GM19035 (cell line): Measurements from ENCODE around the gene CDH12.
"Not testable (repeated sequence)": the region's sequence is repeated elsewhere in the genome, so short reads cannot be mapped to it uniquely, and the experiment has no call there.

Experiments
- ATAC-seq: cut with Tn5 transposase; IDR thresholded peaks from one replicate; pipeline ENCODE4 v1.9.1; 2021; ENCODE audit not compliant: unreplicated experiment

CDH12 gene

DNA sequence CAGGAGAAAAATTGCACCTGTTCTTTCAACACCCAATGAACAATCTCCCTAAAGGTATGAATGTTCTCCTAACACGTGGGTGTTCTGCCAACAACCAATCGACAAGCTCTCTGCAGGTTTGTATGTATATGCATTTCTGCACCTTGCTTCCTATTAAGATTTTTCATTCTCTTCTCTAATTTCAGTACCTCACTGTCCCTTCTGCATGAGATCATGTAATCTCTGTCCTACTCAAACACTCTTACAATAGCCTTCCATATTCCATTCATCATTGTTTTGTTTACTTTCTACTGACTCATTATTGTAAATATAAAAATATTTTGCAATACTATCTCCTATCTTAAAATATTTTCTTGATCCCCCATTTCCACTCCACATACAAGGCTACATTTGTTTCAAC lies 382.0 kb downstream of the CDH12 start:
- no peak for ATAC-seq

DNA sequence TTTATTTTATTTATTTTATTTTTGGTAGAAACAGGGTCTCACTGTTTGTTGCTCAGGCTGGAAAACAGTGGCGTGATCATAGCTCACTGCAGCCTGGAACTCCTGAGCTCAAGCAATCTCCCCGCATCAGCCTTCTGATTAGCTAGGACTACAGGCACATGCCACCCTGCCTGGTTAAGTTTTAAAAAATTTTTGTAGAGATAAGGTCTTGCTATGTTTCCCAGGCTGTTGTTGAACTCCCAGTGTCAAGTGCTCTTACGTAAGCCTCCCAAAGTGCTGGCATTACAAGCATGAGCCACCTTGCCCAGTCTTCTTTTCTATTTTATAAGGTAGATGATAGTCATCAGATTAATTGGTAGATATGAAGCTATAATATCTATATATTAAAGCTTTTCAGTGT lies 382.7 kb downstream of the CDH12 start:
- no peak for ATAC-seq

- ATAC-seq: no peak
These were observed 387.5 kb downstream of the CDH12 start for GRCh38 chr5:22465616-22466015.

- ATAC-seq: no peak
These were observed 388.0 kb downstream of the CDH12 start for GRCh38 chr5:22465177-22465576.

DNA sequence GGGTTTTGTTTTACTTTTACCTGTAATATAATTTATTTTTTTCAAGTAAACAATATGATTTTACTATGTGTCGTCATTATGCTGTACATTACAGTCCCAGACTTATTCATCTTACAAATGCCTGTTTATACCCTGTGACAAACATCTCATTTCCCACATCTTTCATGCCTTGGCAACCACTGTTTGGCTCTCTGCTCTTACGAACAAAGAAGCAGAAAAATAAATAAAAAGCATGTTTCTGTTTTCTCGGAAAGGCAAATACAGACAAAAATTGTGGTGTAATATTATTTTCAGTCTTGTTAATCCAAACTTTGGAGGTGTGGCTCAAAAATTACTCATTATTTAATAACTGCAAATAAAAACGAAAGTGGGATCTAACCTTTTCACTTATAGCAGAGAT lies 393.0 kb downstream of the CDH12 start:
- no peak for ATAC-seq

DNA sequence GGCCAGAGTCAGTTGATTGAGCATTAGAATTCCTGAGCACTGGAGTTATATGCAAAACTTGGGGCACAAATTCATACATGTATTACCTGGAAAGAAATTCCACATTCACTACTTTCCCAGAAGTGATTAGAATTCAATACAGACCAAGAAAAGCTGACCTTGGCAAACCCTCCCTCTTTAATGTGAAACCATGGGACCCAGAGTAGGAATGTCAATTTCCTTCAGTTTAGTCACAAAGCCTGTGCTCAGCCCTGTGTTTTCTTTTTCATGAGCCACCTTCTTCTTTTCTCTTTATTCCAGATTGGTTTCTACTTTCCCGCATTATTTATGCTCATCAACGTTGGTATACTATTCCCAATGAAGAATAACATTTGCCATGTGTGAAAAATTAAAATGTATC lies 420.2 kb downstream of the CDH12 start:
- ATAC-seq: no peak

DNA sequence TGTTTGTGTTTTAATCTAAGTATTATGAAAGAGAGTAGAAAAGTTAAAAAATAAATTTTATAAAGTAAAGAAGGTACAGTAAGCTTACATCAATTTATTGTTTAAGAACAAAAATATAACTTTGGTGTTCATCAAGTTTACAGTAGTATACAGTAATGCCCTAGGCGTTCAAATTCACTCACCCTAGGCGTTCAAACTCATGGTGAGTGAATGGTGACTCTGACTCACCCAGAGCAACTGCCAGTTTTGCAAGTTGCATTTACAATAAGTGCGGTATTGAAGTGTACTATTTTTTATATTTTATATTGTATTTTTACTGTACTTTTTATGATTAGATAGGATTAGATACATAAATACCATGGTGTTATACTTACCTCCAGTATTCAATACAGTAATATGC lies 421.3 kb downstream of the CDH12 start:
- ATAC-seq: no peak

- no peak for ATAC-seq
These were observed 421.7 kb downstream of the CDH12 start for GRCh38 chr5:22431406-22431805.

DNA sequence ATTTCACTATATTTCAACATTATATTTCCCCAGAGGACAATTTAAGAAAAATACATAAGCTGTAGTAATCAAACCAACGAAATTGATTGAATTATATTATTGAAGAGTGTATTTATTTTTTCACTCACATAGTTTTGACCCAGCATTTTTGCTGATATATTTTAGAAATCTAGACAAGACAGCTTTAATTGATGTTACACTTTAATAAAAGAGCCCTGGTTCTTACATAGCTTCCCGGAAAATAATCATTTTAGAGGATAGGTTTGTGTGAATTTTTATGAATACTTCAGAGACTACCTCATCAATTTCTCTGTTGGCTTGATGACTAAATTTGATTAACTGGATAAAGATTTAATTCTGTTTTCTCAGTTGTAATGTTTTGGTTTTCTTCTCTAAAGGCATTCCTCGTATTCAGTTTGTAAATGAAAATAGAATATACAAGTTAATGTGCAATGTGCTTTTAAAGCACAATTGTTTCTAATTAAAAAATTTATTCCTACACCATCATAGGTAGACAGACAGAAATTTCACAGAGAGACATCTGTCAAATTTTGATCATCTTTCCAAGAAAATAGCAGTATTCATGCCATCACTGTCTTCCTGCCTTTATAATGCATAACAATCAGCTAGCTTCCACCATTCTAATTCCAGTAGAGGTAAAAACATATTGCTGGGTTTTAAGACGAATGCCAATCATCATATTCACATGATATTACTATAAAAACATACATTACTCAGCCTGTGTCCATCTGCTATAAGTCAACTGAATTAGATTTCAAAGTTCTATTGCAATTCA lies 441.4 kb downstream of the CDH12 start:
- no peak for ATAC-seq

DNA sequence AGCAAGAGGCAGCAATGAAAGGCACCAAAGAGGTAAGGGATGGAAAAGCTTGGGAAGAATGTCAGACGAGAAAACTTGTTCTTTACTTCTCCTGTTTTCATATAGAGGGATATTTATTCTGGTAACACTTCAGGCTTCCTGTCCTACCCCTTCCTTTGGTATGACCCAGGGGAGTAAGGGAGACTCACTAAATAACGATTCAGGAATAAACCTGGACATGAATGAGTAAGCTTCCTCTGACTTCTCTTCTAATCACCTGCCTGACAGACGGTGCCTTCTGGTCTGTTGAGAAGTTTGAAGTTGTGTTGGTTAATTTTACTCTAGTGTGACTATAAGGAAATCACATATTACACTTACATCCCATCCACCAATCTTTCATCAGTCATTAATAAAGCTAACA lies 461.2 kb downstream of the CDH12 start:
- ATAC-seq: no peak

DNA sequence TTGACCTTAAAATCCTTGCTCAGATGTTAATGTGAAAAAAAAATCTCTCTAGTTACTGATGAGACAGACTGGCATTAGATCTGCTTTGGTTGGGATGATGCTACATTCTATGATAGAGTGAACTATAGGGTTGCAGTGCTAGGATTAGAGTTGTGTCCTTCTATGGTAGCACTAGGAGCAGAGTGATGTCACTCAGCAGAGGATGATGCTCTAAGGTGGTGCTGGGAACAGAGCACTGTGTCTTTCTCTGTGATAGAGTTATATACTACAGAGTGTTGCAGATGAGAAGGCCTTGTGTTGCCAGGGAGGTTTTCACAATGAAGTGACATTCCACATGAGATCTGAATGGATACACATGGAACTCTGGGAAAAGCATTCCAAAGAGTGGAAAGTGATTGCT lies 462.3 kb downstream of the CDH12 start:
- no peak for ATAC-seq

- ATAC-seq: no peak
These were observed 480.1 kb downstream of the CDH12 start for GRCh38 chr5:22372826-22373660.

GRCh38 chr5:22372376-22372775 lies 480.8 kb downstream of the CDH12 start:
- ATAC-seq: no peak

DNA sequence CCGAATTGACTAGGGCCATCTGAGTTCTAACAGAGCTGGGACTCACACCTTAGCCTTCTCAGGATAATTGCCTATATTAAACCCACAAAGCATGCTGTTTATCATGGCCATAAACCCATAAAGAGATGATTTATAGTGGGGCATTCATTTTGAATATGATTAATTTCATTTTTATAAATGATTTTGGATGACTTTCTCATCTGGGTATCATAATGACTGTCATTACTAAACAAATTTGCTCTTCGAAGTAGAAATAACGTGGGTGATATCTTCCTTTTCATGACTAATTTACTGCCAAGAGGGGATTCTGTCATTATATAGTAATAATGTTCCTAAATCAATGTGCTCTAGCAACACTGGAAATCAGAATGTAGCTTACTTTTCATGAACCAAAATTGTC lies 498.2 kb downstream of the CDH12 start:
- no peak for ATAC-seq

DNA sequence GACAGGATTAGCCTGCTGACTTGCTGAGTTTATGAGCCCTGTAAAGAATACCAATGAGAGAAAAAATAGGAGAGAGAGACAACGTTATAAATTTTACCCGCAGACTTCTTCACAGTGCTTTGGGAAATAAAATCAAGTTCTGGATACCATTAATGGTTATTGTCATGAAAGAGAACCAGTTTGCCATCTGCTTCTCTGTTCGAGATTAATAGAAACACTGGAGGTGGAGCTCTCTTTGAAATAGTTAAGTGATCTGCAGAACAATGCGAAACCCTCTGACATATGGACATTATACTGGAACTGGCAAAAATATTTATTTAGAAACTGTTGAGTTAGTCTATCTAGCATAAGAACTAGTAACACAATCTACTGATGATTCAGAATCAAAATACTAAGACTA lies 500.7 kb downstream of the CDH12 start:
- ATAC-seq: no peak

DNA sequence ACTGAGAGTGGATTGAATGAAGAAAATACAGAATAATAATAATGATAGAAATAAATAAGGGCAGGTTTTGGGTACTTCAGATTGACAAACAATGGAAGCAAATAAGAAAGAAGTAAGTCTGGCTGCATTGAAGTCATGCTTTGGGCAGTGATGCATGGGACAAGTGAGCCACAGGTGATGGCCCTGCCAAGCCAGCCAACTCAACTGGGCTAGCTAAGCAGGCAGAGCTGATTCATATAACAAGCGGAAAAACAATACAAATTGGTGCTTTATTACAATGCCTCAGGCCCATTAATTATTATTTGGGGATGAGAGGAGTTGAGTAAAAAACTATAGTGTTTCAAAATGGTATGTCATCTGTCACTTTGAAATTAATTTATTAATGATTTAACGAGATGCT lies 502.0 kb downstream of the CDH12 start:
- no peak for ATAC-seq

- ATAC-seq: no peak
These were observed 505.1 kb downstream of the CDH12 start for GRCh38 chr5:22348027-22348426.

DNA sequence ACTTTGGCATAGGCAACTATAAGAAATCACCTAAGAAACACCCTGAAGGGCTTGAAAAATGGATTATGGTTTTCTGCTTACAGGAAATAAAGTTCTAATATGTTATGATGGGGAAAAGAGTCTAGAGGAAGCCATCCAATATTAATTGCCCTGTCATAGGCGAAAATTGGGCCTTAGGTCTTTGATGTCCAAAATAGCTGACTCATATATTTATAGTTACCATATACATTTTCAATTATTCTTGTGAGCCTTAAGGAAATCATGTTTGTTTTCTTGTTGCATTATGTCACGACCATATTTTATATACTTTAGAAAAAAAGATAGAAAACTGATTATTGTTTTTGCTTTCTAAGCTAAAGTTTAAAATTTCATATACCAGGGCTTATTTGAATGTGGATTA lies 509.1 kb downstream of the CDH12 start:
- ATAC-seq: no peak

DNA sequence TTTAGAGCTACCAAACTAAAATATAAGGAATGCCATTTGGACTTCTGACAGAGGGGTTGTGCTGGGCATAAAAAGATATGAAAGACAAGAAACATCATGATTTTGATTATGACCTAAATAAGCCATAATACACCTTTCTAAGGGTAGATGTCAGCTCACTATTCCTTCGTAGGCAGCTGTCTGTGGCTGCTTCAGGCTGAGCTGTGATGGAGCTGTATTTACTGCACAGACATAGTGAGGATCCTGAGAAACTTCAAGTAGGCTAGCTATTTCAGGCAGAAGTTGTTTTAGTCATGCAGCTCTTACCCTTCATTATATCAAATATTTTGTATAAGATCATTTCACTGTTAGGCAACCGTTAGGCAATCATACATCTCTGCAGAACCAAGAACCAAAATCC lies 511.7 kb downstream of the CDH12 start:
- no peak for ATAC-seq

DNA sequence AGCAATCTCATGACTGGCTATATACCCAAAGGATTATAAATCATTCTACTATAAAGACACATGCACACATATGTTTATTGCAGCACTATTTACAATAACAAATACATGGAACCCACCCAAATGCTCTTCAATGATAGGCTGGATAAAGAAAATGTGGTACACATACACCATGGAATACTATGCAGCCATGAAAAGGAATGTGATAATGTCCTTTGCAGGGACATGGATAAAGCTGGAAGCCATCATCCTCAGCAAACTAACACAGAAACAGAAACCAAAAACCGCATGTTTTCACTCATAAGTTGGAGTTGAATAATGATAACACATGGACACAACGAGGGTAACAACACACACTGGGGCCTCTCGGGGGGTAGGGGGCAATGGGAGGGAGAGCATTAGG lies 520.2 kb downstream of the CDH12 start:
- not testable (repeated sequence) for ATAC-seq

- no peak for ATAC-seq
These were observed 523.5 kb downstream of the CDH12 start for GRCh38 chr5:22329683-22330082.

DNA sequence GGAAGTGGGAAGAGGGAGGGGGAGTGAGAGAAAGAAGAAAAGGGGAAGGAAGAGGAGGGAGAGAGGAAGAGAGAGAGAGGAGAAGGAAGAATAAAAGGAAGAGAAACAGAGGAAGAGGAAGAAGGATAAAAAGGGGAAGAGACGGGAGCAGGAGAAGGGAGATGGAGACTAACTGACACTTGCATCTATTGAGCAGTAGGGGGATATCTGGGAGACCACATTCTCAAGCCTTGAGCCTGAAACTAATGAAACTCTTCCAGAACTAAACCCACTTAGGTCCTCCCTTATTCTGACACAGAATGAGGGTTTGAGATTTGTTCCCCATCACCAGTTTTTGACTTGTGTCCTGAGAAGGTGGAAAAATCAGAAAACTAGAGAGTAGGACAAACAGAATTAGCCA lies 533.3 kb downstream of the CDH12 start:
- no peak for ATAC-seq
